ENCODE measurements around the gene FZR1.

Gene FZR1

DNA sequence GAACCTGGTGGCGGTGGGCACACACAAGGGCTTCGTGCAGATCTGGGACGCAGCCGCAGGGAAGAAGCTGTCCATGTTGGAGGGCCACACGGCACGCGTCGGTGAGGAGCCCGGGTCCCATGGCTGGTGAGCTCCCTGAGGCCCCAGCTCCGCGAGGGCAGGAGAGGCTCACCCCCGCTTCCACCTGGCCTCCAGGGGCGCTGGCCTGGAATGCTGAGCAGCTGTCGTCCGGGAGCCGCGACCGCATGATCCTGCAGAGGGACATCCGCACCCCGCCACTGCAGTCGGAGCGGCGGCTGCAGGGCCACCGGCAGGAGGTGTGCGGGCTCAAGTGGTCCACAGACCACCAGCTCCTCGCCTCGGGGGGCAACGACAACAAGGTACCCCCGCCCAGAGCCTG lies 25.6 kb downstream of the FZR1 start:
- no peak for DNase-seq (ENCODE audit: low spot score)

DNA sequence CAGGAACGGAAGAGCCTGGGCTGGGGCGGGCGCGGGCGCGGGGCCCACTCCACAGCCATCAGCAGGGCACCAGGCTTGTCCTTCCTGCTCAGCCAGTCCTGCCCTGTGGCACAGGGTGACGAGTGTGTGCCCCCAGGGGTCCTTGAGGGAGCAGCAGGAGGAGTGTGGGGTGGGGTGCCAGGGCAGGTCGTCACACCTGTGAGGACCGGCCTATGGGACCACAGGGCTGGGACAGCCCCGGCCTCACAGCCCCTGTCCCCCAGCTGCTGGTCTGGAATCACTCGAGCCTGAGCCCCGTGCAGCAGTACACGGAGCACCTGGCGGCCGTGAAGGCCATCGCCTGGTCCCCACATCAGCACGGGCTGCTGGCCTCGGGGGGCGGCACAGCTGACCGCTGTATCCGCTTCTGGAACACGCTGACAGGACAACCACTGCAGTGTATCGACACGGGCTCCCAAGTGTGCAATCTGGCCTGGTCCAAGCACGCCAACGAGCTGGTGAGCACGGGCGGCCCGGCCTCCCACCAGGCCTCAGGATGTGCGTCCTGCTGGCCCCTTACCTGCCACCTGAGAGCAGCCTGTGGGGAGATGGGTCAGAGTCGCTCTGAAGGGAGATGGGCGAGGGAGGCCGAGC lies 26.2 kb downstream of the FZR1 start:
- DNase-seq (ENCODE audit: low spot score), result no peak

DNA sequence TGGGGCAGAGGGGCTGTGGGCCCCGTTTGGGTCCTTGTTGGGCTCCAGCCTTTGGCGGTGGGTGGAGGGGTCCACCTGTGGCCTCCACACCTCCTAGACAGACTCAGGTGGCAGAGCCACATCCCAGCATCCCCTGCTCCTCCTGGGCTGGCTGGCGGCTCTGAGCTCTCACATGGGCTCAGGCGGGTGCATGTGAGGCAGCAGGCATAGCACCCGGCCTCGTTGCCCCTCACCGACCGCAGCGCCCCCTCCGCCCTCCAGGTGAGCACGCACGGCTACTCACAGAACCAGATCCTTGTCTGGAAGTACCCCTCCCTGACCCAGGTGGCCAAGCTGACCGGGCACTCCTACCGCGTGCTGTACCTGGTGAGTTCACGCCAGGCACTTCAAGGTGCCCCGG lies 26.9 kb downstream of the FZR1 start:
- no peak for DNase-seq (ENCODE audit: low spot score)

DNA sequence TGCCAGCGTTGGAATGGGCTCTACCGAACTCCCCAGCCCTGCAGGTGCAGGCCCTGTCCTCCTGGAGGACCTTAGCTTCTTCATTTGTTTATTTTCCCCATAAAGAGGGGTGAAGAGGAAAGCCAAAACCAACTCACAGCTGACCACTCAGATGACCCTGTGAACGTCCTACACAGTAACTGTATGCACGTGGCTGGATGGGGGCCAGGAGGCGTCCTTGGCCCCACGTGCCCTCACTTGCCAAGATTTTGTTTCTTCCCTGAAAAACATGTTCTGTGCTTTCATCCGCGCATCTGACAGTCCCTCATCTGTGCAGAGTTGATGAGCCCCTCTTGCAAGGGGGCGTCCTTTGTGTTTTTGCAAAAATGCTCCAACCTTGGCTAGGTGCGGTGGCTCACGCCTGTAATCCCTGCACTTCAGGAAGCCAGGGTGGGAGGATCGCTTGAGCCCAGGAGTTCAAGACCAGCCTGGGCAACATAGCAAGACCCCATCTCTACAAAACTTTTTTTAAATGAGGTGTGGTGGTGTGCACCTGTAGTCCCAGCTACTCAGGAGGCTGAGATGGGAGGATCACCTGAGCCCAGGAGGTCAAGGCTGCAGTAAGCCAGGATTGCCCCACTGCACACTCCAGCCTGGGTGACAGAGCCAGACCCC lies 27.6 kb downstream of the FZR1 start:
- no peak for DNase-seq (ENCODE audit: low spot score)

DNA sequence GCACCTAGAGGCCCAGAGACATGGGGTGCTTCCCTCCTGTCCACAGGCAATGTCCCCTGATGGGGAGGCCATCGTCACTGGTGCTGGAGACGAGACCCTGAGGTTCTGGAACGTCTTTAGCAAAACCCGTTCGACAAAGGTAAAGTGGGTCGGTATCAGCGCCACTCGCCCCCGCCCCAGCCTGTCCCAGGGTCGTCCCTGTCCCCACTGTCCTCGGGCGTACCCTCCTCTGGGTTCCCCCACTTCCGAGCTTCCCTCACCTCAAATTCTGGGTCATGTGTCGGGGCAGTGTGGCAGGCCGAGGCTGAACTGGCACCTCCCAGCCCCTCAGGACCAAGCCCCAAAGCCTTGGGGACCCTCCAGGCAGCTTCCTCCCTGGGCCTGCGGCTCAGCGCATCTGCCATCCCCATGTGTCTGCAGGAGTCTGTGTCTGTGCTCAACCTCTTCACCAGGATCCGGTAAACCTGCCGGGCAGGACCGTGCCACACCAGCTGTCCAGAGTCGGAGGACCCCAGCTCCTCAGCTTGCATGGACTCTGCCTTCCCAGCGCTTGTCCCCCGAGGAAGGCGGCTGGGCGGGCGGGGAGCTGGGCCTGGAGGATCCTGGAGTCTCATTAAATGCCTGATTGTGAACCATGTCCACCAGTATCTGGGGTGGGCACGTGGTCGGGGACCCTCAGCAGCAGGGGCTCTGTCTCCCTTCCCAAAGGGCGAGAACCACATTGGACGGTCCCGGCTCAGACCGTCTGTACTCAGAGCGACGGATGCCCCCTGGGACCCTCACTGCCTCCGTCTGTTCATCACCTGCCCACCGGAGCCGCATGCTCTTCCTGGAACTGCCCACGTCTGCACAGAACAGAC lies 28.5 kb downstream of the FZR1 start:
- no peak for DNase-seq (ENCODE audit: low spot score)

DNA sequence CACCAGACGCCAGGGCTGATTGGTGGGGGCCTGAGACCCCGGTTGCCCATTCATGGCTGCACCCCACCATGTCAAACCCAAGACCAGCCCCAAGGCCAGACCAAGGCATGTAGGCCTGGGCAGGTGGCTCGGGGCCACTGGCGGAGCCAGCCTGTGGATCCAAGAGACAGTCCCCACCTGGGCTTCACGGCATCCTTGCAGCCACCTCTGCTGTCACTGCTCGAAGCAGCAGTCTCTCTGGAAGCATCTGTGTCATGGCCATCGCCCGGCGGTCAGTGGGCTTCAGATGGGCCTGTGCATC lies 29.1 kb downstream of the FZR1 start:
- DNase-seq (ENCODE audit: low spot score), result no peak

DNA sequence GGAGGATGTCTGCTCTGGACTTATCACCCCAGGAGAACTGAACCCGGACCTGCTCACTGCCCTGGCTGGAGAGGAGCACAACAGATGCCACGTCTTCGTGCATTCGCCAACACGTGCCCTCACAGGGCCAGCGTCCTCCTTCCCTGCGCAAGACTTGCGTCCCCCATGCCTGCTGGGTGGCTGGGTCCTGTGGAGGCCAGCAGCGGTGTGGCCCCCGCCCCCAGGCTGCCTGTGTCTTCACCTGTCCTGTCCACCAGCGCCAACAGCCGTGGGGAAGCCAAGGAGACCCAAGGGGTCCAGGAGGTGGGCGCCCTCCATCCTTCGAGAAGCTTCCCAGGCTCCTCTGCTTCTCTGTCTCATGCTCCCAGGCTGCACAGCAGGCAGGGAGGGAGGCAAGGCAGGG lies 29.5 kb downstream of the FZR1 start:
- no peak for DNase-seq (ENCODE audit: low spot score)

DNA sequence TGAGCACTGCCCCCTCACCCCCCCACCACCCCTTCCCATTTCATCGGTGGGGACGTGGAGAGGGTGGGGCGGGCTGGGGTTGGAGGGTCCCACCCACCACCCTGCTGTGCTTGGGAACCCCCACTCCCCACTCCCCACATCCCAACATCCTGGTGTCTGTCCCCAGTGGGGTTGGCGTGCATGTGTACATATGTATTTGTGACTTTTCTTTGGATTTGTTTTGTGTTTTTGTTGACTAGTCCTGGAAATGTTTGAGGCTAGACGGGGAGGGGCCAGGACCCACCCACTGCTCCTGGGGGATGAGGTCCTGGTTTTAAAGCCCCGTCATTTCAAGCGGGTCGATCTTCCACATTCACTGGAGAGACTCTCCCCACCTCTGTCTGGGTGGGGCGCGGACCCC lies 29.9 kb downstream of the FZR1 start:
- no peak for DNase-seq (ENCODE audit: low spot score)

DNA sequence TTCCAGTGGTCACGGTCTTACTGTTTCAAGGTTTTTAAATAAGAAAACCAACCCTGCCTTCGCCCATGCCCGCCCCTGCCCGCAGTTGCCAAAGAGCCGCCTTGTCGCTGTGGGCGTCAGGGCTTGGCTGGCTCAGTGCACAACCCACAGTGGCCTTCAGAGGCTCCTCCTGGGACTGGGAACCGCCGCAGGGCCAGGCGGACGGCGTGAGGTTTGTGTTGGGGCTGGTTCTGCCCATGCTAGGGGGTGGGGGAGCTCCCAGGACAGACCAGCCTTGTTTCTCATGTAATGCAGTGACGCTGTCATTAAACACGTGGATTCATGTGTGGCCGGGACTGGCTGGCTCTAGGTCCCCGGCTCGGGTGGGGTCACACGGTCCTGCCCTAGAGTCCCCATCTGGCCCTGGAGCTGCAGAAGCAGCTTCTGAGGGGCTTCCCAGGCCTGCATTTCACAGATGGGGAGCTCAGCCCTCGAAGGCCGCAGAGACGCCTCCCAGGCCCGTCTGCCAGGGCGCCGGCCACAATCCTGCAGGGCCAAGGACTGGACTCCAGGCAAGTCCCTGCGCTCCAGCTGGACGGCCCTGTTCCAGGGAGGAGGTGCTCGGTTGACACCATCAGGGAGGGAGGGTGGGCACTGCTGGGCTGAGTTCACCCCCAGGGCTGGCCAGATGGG lies 30.5 kb downstream of the FZR1 start:
- DNase-seq (ENCODE audit: low spot score), result no peak

DNA sequence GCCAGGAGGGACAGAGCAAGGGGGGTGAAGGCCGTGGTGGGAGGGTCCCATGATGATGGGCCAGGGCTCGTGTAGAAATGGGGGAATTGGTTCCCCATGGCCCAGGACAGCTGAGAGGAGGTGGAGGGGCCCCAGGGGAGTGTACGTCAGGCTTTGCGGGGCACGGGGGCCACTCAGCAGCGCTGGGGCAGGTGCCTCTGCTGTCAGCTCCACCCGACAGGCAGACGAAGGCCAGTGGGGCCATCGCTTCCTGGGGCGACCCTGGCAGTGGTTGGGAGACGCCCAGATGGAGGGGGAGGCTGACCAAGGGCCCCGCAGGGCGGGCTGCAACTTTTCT lies 31.0 kb downstream of the FZR1 start:
- no peak for DNase-seq (ENCODE audit: low spot score)

DNA sequence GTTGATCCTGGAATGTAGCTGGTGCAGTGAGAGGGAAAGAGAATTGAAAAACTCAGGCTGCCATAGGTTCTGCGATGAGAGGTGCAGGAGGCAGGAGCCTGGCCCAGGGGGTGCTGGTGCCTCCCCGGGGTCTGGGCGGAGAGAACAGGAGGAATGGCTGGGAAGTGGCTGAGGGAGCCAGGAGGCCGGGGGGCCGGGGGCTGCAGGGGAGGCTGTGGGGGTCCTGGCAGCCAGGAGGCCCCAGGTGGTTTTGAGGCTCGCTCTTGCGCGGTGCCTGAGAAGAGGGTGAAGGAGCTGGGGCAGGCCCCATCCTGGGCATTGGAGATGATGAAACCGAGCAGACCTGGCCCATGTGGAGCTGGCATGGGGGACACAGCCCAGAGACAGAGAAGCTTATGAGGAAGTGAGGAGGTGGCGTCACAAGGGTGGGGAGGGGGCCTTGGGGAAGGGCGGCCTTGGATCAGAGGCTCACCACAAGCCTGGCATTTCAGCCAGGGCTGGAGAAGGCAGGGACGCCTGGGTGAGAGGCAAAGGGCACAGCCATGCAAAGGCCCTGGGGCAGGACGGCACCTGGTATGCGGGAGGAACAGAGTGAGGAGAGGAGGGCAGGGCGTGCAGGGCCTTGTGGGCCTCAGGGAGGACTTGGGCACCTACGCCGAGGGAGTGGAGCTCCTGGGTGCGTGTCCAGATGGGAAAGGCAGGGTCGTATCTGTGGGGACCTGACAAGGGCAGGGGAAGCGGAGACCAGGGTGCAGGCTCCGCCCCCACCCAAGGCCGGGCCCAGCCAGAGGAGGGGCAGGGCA lies 31.5 kb downstream of the FZR1 start:
- no peak for DNase-seq (ENCODE audit: low spot score)

DNA sequence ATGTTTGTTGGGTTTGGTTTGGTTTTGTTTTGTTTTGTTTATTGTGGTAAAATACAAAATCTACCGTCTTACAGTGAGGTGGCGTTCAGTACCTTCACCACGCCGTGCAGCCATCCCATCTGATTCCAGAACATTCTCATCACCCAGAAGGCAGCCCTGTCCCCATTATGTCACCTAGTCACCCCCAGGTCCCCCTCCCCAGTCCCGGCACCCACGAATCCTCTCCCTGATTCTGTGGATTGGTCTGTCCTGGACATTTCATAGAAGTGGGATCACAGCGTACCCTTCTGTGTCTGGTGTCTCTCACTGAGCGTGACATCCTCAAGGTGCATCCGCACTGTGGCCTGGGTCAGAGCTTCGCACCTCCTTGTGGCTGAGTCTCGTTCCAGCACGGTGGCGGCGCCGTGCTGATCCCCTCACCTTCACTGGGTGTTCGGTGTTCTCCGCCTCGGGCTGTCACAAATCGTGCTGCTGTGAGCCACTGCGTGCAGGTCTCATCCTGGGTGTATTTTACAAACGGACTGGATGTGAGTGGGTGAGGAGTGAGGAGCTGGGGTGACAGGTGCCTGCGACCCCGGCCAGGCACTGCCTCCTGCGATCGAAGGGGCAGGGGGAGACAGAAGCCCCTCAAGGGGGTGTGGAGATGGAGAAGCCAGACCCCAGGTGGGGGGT lies 32.3 kb downstream of the FZR1 start:
- DNase-seq (ENCODE audit: low spot score), result no peak

DNA sequence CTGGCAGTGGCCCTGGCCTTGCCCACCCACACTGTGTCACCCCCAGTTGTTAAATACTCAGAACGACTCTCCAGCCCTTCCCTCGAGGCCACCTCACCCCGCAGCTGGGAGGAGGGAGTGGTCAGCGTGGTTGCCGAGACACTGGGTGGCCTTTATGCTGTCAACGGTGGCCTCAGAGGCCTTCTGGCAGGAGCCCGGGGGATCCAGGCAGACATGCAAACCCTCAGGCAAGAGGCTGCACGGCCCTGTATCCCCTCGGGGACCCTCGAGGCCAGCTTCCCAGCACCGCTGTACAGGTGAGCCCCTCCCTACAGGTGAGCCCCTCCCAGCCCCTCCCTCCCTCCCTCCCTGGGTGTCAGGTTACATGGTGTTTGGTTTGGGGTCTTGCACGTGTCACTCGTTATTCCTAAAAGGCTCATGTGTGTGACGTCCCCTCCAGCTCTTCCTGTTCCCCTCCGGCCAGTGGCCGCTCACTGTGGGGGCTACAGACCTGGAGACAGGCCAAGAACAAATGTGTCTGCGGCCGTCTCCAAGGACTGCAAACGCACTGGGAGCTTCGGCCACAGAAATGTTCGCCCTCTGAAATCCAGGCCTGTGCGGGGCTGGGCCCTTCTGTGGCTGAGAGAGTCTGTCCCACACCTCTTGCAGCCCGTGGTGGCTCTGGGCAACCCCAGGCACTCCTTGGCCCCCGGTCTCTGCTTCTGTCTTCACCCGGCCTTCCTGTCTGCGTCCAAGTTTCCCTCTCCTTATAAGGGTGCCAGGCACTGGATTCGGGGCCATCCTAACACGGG lies 33.0 kb downstream of the FZR1 start, which contains the start of gene TEKTIP1:
TSS of gene TEKTIP1 (plus strand) at position 210 of the 791 bp plus-strand sequence. CDS start at position 214, 4 bp downstream.
- DNase-seq (ENCODE audit: low spot score), result peak; percentile 70

DNA sequence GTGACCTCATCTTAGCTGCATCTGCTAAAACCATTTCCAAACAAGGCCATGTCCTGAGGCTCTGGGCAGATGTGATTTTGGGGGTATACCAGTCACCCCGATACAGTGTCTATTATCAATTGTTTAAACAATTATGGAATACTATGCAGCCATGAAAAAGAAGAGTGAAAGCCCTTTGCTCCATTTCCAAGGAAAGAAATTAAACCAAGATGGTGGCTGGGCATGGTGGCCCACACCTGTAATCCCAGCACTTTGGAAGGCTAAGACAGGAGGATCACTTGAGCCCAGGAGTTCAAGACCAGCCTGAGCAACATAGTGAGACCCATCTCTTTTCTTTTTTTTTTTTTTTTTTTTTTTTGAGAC lies 33.6 kb downstream of the FZR1 start:
- DNase-seq (ENCODE audit: low spot score), result no peak

DNA sequence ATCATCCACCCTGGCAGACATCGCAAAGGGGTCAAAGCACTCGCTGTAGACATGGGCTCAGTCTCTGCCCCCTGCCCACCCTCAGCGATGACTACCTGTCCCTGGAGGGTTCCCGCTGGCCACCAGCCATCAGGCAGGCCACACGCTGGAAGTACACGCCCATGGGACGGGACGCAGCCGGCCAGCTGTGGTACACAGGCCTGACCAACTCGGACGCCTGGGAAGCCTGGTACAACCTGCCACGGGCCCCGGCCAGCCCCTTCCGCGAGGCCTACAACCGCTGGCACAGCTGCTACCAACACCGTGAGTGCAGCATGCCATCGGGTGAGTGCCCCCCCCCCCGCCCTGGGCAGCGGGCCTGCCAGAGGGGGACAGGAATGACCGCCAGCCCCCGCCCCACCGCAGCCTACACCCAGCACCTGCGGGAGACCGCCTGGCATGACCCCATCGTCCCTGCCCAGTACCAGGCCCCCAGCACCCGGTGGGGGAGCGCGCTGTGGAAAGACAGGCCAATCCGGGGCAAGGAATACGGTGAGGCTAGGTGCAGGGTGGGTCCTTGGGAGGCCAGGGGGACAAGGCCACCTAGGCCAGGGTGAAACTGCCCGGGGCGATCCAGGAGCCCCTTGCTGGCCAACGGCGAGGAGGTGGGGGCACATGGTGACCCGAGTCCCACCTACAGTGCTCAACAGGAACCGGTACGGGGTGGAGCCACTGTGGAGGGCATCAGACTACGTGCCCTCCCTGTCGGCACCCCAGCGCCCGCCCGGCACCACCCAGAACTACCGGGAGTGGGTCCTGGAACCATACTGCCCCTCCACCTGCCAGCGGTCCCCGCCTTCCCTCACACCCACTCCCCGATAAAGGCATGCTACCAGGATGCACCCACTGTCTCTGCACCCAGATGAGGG lies 37.3 kb downstream of the FZR1 start:
- DNase-seq (ENCODE audit: low spot score), result no peak

DNA sequence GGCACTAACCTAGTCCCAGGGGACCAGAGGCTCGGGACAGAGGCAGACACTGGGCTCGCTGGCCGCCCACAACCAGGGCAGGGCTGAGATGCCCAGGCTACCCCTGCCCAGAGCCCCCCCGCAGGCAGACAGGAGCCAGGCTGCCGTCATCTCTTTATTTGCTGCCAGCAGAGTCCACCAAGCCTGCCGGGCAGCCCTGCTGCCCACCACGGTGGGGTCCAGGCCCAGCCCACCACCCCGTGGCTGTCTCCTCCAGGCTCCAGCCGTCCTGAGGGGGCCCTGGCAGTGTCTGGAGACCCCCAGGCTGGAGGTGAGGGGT lies 37.9 kb downstream of the FZR1 start:
- no peak for DNase-seq (ENCODE audit: low spot score)

DNA sequence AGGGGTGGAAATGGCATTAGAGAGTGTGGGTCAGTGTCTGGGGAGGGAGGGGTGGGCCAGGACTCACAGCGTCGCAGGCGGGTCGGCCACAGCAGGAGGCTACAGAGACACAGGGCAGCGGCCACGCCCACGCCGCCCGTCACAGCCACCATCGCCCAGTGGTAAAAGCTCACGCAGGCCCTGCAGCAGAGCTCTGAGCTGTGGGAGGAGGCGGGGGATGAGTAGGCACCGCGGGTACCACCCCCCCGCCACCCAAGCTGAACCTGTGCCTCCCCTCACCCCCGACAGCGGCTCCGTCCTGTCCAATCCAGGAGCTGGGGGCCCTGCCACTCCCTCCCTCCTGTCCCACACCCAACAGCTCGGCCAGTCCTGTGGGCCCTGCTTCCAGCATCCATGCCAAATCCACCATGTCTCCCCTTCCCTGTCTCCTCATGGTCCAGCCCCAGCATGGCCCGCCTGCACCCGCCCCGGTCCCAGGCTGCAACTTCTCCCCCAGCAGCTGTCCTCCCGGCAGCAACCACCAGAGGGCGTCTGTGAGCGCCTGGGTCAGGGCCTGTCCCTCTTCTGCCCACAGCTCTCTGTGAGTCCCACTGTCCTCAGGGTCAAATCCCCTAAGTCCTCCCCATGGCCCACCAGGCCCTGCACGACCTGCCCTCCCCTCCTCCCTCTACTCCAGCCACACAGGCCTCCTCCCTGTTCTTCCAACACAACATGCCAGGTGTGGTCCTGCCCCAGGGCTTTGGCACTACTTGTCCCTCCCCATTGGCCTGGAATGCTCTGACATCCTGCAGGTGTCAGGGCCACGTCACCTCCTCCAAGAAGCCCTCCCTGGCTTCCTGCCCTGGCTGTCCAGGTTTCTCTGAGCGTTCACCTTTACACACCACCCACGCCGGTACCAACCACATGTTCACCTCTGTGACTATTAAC lies 38.9 kb downstream of the FZR1 start:
- peak; percentile 95 for DNase-seq (ENCODE audit: low spot score)

DNA sequence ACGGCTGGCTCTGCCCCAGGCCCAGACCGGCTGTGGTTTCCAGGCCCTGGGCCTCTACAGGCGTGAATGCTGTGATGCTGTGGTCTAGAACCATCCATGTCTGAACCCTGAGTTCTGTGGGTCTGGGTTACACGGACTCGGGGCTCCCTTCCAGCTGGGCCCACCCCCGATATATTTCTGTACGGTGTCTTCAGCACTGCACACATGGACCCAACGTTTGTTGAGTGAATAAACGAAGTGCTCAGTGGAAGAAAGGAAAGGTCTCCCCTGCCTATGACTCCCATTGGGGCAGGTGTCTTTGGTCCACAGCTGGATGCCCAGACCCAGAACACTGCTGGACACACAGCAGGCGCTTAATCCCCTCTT lies 39.5 kb downstream of the FZR1 start:
- DNase-seq (ENCODE audit: low spot score), result no peak

DNA sequence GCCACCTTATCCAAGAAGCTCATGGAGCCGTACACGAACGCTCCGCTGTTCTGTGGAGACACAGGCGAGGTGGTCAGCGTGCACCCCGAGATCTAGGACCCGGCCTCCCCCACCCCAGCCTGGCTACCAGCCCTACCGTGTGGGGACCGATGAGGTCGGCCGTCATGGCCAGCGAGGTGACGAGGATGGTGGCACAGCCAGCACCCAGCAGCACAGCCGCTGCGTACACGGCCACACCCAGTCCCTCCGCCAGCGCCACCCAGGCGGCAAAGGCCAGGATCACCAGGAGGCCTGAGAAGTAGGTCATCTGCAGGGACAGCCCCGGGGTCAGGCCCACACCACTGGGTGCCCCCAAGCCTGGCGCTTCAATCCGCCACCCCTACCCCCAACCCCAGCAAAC lies 40.0 kb downstream of the FZR1 start:
- DNase-seq (ENCODE audit: low spot score), result no peak

Data from iPS-NIHi11 (cell line).